Measurements from ENCODE around the gene CCDC13. TPM values are rescaled to one million over a fixed set of nuclear protein-coding genes. Genes with fewer than 3 reads are reported as not detected.

Gene CCDC13
- total RNA-seq, 1 donor from 2014 or later = 1.3 TPM

- DNase-seq (ENCODE audit: low spot score) = no peak
Measured at GRCh38 chr3:42800251-42800650, 27.2 kb upstream of the CCDC13 start.

DNA sequence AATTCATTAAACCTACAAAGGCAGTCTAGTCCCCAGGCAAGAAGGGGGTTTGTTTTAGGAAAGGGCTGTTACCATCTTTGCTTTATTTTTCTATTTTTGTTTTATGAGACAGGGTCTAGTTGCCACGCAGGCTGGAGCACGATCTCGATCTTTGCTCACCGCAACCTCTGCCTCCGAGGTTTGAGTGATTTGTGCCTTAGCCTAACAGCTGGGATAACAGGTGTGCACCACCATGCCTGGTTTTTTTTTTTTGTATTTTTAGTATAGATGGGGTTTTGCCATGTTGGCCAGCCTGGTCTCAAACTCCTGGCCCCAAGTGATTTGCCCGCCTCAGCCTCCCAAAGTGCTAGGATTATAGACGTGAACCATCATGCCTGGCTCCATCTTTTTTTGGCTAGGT, 26.3 kb upstream of the CCDC13 start:
- no peak for DNase-seq (ENCODE audit: low spot score)

- DNase-seq (ENCODE audit: low spot score) = no peak
Measured at GRCh38 chr3:42796332-42796885, 23.4 kb upstream of the CCDC13 start.

GRCh38 chr3:42795621-42796181, 22.6 kb upstream of the CCDC13 start:
- no peak for DNase-seq (ENCODE audit: low spot score)

DNA sequence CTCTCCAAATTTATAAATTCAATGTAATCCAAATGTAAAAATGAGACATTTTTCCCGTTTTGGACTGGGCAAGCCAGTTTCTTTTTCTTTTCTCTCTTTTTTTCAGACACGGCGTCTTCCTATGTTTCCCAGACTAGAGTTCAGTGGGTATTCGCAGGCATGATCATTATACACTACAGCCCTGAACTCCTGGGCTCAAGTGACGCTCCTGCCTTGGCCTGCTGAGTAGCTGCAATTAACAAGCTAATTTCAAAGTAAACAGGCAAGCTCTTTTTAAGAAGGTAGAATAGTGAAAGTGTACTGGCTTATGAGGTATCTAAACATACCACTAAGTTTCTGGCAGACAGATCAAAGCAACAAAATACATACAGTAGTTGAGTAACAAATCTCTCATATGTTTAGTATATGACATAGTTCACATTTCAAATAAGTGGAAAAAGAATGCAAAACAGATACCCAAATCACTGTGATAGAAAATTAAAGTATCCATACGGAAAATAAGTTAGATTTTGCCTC, 17.7 kb upstream of the CCDC13 start:
- no peak for DNase-seq (ENCODE audit: low spot score)

DNA sequence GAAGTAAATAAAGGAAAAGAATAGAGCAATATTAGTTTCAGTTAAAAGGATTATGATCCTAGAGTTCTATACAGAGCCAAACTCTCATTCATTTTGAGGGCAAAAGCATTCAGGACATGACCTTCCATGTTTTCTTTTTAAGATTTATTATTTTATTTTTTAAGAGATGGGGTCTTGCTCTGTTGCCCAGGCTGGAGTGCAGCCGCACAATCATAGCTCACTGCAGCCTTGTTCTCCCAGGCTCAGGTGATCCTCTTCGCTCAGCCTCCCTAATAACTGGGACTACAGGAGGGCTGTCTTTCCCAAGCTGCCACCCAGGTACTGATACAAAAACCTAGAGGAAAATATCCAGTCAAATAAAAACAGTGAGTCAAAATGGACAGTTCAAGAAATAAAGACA, 13.6 kb upstream of the CCDC13 start:
- no peak for DNase-seq (ENCODE audit: low spot score)

- DNase-seq (ENCODE audit: low spot score) = no peak
Measured at GRCh38 chr3:42786212-42786611, 13.2 kb upstream of the CCDC13 start.

DNA sequence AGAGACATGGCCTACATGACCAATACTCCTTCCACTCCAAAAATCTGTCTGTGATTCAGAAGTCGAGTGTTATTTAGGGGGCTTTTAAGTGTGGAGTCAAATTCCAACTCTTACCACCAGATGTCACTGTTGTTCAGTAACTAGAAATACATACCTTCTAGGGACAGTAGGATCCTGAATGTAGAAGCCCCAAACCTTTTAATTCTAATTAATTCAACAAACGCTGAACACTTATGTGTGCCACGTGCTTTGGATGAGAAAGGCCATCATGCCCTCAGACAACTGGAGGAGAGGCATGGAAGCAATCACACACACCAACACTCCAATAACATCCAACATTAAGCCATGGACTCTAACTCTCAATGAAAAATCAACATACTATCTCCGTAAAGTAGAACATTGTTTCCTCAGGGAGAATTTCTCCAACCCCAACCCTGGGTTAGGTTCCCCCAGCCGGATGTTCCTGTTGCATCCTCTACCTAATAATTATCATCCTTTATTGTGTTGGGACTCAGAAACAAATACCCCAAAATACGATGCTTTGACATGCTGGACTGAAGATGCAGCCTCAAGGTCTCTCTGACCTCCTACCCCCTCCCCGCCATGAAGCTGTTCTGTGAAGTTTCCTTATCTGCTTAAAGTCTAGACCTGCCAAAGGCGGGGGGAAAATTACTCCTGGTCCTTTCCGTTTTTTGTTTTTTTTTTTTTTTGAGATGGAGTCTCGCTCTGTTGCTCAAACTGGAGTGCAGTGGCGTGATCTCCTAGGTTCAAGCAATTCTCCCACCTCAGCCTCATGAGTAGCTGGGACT, 8.0 kb upstream of the CCDC13 start:
- no peak for DNase-seq (ENCODE audit: low spot score)

DNA sequence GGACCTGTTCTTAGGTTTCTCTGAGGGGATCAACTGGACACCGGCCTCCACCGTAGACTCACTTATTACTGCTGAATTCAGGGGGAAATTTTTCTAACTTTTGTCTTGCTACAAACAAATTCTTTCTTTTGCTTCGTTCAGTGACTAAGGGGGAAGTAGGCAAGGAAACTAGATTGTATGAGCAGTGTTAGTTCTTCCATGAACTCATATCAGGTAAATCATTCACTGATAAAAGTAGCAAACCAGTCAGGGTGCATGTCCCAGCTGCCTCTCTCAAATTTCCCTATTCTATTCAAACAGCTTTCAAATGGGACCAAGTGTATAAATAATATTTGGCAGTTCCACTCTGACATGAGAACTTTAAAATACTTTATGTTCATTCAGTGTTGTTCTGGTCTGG, 7.3 kb upstream of the CCDC13 start:
- no peak for DNase-seq (ENCODE audit: low spot score)

DNA sequence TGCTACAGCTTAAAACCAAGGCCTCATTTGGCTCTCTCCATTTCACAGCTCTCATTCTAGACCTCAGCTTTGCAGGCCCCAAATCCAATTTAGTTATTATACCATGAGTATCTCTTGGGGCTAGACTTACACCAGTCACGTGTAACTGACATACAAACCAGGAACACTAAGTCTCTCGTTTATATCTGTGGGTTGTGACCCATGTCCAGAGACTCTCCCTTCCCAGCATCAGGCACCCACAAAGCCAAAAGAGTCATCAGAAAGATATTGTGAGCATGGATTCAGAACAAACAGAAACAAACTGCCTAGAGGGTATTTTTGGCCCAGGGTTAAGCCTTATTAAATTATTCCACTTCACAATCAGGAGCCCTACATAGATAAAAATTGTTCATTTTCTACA, 5.6 kb upstream of the CCDC13 start:
- DNase-seq (ENCODE audit: low spot score) = no peak

DNA sequence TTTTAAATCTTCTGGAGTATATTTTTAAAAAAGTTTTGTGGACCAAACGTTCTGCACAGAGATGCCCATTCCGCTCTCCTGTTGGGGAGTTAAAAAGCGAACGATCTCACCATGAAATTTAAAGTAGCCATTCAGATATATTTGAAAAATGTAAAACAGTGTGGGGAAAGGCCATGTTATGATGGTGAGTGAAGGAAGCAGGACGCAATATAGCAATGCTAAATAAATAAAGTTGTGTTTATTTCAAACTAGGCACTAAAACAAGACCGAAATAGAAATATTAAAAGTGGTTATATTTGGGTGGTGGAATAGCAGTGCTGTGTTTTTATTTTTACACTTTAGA, 327 bp upstream of the CCDC13 start:
- DNase-seq (ENCODE audit: low spot score) = no peak

GRCh38 chr3:42771271-42771670, 1.8 kb downstream of the CCDC13 start:
- no peak for DNase-seq (ENCODE audit: low spot score)

- no peak for DNase-seq (ENCODE audit: low spot score)
Measured at GRCh38 chr3:42769477-42770131, 3.4 kb downstream of the CCDC13 start.

GRCh38 chr3:42764561-42765295, 8.3 kb downstream of the CCDC13 start:
- DNase-seq (ENCODE audit: low spot score) = no peak

DNA sequence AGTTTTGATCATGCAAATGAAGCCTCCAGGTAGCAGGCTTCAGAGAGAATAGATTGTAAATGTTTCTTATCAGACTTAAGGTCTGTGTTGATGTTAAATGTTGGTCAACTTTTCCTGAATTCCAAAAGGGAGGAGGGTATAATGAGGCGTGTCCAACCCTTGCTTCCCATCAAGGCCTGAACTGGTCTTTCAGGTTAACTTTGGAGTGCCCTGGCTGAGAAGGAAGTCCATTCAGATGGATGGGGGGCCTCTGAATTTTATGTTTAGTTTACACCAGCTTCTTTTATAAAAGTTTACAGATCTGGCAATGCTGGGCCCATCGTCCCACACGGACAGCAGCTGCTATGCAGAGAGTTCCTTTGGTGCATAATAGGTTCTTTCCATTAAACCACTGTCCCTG, 8.9 kb downstream of the CCDC13 start:
- no peak for DNase-seq (ENCODE audit: low spot score)

DNA sequence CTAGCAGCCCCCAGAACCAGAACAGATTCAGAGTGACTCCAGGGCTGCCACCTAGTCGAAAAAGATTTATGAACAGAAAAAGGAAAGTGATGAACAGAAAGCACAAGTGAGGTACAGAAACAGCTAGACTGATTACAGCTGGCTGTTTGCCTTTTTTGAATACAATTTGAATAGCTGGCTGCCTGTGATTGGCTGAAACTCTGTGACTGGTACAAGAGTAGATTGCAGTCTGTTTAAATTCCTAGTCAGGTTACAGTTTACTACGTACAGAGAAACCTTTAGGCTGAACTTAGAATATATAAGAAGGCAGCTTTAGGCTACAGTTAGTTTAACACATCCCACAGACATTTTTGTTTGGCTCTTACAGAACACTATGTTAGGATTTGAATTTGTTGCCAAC, 10.0 kb downstream of the CCDC13 start:
- DNase-seq (ENCODE audit: low spot score) = no peak

GRCh38 chr3:42762046-42762724, 10.9 kb downstream of the CCDC13 start:
- no peak for DNase-seq (ENCODE audit: low spot score)

- DNase-seq (ENCODE audit: low spot score) = peak; percentile 64
Measured at GRCh38 chr3:42758126-42758525, 14.9 kb downstream of the CCDC13 start.

DNA sequence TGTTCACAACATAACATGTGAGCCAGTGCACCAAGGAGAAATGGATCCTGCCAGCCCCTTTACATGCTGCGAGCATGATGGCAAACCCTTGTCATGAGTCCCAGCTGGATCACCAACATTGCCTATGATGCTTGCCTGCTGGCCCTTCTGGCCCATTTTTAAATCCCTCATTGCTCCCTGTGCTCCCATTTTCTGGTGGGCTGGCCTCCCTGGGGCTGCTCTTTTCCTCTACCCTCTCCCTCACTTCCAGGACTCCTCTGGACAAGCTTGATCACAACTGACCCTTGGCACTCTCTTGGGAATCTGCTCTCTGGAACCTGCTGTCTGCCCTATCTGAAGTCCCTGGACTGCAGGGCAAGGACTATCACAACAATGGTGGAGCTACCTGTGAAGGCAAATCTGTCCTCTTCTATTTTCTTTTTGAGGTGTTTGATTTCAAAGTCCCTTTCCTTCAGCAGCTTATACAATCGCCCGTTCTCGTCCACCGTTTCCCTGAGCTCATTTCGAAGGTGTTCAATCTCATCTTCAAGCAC, 16.3 kb downstream of the CCDC13 start:
- peak; percentile 53 for DNase-seq (ENCODE audit: low spot score)

Data from mesenteric fat pad (tissue), 1 donor.